GM12865 (cell line): ENCODE results near the gene GDF7.

Source experiments
- DNase-seq: peaks from one replicate; pipeline ENCODE4 v3.0.0; 2010; ENCODE audit warnings: low read depth
- H3K4me3 ChIP-seq: 2 replicates; pipeline ENCODE4 v1.5.1; 2011; ENCODE audit warnings: mild to moderate bottlenecking, low read depth, low read length, control low read depth
- CTCF ChIP-seq: IDR thresholded peaks from 2 replicates; pipeline ENCODE4 v1.5.1; 2011; ENCODE audit warnings: low read length, control low read depth, low read depth, inconsistent platforms; ENCODE audit not compliant: insufficient read depth; ENCODE audit errors: missing control alignments

Gene GDF7

GRCh38 chr2:20629181-20629580 is 37.8 kb upstream of the GDF7 start:
- no peak overlapping the region for H3K4me3 ChIP-seq
- TF ChIP-seq CTCF: no peak
- DNase-seq: no peak

GRCh38 chr2:20629581-20630171 is 37.3 kb upstream of the GDF7 start:
- no peak for TF ChIP-seq CTCF
- no peak for DNase-seq
- no peak overlapping the region for H3K4me3 ChIP-seq

GRCh38 chr2:20630967-20631366 is 36.0 kb upstream of the GDF7 start:
- DNase-seq: no peak
- TF ChIP-seq CTCF: no peak
- H3K4me3 ChIP-seq: no peak overlapping the region

DNA sequence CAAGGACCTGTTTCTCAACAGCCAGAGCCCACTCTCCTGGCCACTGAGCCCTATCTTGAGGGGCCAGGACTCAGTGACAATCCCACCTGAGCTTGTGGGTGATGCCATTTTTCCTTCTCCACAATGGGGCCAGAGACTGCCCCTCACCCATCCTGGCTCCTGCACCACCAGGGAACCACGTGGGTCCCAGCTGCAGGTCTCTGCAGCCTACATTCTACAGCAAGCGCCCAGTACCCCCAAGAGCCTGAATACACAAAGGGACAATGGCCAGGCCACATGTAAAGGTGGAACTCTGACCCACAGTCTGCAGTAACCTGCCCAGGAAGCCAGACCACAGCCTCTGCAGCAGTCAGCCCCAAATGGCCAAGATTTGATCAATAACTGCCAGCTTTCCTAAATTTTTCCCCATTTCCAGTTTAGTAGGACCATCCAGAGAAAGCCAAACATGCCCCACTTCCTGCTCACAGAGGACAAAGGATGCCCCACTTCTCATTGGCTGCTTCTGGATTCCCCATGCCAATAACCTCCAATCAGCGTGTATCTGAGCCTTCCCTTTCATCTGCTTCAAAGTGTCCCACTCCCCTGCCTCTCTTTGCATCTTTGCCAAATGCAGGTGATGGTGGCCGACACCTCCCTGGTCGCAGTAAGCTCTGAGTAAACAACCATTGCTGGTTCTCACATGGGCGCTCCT is 35.2 kb upstream of the GDF7 start:
- TF ChIP-seq CTCF: no peak
- H3K4me3 ChIP-seq: no peak overlapping the region
- DNase-seq: no peak

DNA sequence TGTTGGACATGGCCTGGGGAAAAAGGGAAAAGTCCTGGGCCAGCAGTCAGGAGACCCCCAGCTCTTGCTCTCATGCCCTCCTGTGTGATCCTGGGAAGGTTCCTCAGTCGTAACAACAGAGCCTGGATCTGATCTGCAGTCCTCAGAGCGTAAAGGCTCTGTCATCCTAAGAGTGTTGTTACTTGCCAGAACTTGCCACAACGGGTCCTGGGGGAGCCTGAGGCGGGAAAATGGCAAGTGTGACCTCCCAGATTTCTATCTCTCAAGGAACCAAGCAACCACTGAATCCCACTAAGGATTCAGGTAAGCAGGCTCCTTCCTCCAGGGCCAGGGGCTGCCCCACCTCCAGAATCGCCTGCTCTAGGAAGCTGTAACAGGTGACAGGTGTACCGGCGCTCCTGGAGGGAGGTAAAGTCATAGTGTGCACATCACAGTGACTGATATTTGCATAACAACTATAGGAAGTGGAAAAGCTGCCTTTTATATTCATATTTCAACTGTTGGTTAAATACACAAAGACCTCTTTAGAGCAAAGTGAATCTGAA is 34.4 kb upstream of the GDF7 start:
- no peak for DNase-seq
- H3K4me3 ChIP-seq: no peak overlapping the region
- TF ChIP-seq CTCF: no peak

DNA sequence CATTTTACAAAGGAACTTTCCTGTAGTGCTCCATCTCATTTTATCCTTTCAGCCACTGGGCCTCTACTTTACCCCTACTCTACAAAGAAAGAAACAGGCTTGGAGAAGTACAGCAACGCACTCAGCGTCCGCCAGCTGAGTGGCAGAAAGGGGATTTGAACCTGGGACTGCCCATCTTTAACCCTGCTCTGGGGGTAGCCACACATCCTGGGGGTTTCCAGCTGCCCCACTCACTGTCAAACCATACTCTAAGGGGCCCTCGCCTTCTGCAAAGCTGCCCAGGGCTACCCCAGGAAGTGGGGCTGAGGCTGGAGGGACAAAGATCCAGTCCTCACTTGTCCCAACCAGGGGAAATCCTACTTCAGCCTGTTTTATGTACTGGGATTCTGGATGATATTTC is 33.9 kb upstream of the GDF7 start:
- no peak for TF ChIP-seq CTCF
- no peak overlapping the region for H3K4me3 ChIP-seq
- no peak for DNase-seq

- TF ChIP-seq CTCF: no peak
- H3K4me3 ChIP-seq: no peak overlapping the region
- DNase-seq: no peak
These were observed 33.0 kb upstream of the GDF7 start for GRCh38 chr2:20633794-20634506.
